Right atrium auricular region (tissue), 2 donors: ENCODE results near the gene METTL24. TPM values are rescaled to one million over a fixed set of nuclear protein-coding genes. Genes with fewer than 3 reads are reported as not detected.

Source experiments
- DNase-seq: peaks from one replicate; pipeline ENCODE4 v3.0.0-alpha.2; 2019; ENCODE audit warnings: low spot score
- H3K27ac ChIP-seq, 2 donors: fragments of 200-600 bp; sonication (generic); 1 replicate in 1 of 2; 2 replicates in 1 of 2; pipeline ENCODE4 v1.5.1; 2016 to 2019
- H3K27me3 ChIP-seq, 2 donors: fragments of 200-600 bp; sonication (generic); one replicate each; pipeline versions ENCODE4 v1.5.1 to v1.6.0; 2017 to 2019
- H3K36me3 ChIP-seq: fragments of 200-600 bp; sonication (generic); one replicate; pipeline ENCODE4 v1.5.1; 2016
- H3K4me1 ChIP-seq, 2 donors: fragments of 200-600 bp; sonication (generic); one replicate each; pipeline versions ENCODE4 v1.5.1 to v1.6.0; 2017 to 2019
- H3K4me3 ChIP-seq, 2 donors: fragments of 200-600 bp; sonication (generic); 1 replicate in 1 of 2; 2 replicates in 1 of 2; pipeline ENCODE4 v1.5.1; 2017 to 2019; ENCODE audit warnings: mild to moderate bottlenecking in 1 of 2, moderate library complexity in 1 of 2
- H3K9me3 ChIP-seq, 2 donors: fragments of 200-600 bp; sonication (generic); one replicate each; pipeline ENCODE4 v1.5.1; 2019
- total RNA-seq, 2 donors: library from RNA; depleted of rRNA; stranded (reverse); fragments of >200 nt; gene quantifications; one replicate each; pipeline ENCODE4 v1.1.0, GENCODE V29; 2016
- TF ChIP-seq, protein P1 (sequence below), 2 donors: fragments of 200-600 bp; sonication (generic); IDR thresholded peaks; one replicate each; pipeline ENCODE4 v1.5.1; 2019; ENCODE audit warnings: antibody characterized with exemption in 2 of 2

Gene METTL24
- total RNA-seq, 2 donors from 2014 or later = 1.2 to 1.5 TPM

GRCh38 chr6:110326057-110326456 is 32.1 kb downstream of the METTL24 start:
- Histone ChIP-seq H3K4me3 (no peak overlapping the region), H3K9me3 (no peaks in the 10 kb centered on the region), H3K27ac (no peak overlapping the region), H3K27me3 (no peaks in the 10 kb centered on the region), H3K36me3 (no peaks in the 10 kb centered on the region), H3K4me1 (peaks cover 0 to 5% of the 10 kb centered on the region in 2 donors)
- DNase-seq = no peak
- TF ChIP-seq, protein P1, sequence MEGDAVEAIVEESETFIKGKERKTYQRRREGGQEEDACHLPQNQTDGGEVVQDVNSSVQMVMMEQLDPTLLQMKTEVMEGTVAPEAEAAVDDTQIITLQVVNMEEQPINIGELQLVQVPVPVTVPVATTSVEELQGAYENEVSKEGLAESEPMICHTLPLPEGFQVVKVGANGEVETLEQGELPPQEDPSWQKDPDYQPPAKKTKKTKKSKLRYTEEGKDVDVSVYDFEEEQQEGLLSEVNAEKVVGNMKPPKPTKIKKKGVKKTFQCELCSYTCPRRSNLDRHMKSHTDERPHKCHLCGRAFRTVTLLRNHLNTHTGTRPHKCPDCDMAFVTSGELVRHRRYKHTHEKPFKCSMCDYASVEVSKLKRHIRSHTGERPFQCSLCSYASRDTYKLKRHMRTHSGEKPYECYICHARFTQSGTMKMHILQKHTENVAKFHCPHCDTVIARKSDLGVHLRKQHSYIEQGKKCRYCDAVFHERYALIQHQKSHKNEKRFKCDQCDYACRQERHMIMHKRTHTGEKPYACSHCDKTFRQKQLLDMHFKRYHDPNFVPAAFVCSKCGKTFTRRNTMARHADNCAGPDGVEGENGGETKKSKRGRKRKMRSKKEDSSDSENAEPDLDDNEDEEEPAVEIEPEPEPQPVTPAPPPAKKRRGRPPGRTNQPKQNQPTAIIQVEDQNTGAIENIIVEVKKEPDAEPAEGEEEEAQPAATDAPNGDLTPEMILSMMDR (IDR thresholded peaks at IDR 0.05) = no peak

DNA sequence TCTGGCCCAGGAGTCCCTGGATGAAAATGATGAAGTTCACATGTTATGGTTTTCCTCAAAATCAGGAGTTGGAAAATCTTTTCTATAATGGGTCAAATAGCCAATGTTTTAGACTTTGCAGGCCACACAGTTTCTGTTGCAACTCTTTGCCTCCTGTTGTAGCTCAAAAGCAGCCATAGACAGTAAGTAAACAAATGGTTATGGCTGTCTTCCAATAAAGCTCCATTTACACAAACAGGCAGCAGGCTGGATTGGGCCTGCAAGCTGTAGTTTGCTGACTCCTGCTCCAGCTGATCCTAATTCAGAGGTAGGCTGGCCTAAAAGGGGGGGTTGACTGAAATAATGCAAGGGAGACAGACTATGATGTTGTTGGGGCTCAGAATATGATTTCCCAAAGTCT is 33.0 kb downstream of the METTL24 start:
- TF ChIP-seq, protein P1 (IDR thresholded peaks at IDR 0.05) = no peak
- DNase-seq = no peak
- H3K4me1 ChIP-seq = peaks cover 0 to 5% of the 10 kb centered on the region in 2 donors
- no peaks in the 10 kb centered on the region for H3K9me3 ChIP-seq
- H3K4me3 ChIP-seq = no peak overlapping the region
- no peak overlapping the region for H3K27ac ChIP-seq
- H3K27me3 ChIP-seq = no peaks in the 10 kb centered on the region
- no peaks in the 10 kb centered on the region for H3K36me3 ChIP-seq

DNA sequence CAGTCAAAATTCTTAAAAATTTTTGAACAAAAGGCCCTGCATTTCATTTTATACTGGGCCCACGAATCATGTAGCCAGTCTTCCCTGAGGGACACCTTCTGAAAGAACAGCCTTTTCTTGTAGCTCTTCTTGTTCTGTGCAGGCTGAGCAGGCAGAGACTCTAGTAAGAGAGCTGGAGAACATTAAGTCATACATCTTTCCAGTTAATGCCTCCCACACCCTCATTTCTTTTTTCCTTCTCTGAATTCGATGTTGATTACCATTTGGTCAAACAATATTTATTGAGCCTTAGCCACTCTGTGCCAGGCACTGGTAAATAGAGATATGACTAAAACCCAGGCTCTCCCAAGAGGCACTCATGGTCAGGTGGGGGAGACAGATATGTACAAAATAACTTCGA is 33.6 kb downstream of the METTL24 start:
- no peak overlapping the region for H3K4me3 ChIP-seq
- TF ChIP-seq, protein P1 (IDR thresholded peaks at IDR 0.05) = no peak
- no peaks in the 10 kb centered on the region for H3K36me3 ChIP-seq
- peaks cover 0 to 5% of the 10 kb centered on the region in 2 donors for H3K4me1 ChIP-seq
- no peak overlapping the region for H3K27ac ChIP-seq
- H3K9me3 ChIP-seq = no peaks in the 10 kb centered on the region
- no peaks in the 10 kb centered on the region for H3K27me3 ChIP-seq
- no peak for DNase-seq

GRCh38 chr6:110323258-110323657 is 34.9 kb downstream of the METTL24 start:
- no peak for DNase-seq
- Histone ChIP-seq H3K4me3 (no peak overlapping the region), H3K9me3 (no peaks in the 10 kb centered on the region), H3K27ac (no peak overlapping the region), H3K36me3 (no peaks in the 10 kb centered on the region), H3K27me3 (no peaks in the 10 kb centered on the region), H3K4me1 (peaks cover 0 to 5% of the 10 kb centered on the region in 2 donors)
- TF ChIP-seq, protein P1 (IDR thresholded peaks at IDR 0.05) = no peak

DNA sequence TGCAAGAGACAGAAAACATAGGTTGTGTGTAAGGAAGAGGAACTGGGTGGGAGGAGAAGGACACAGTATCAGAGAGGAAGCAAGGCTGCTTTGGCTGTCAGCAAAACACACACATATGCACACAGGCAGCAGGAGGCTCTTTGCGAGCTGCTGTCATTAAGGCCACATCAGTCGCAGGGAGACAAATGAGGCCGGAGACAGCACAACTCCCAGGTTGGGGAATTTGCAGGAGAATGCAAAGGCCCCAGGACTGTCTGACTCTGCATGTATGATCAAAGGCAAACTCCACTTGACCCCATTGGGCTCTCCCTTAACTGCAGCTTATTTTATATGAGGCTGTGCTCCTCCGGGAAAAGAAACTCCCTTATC is 35.3 kb downstream of the METTL24 start:
- DNase-seq = no peak
- TF ChIP-seq, protein P1 (IDR thresholded peaks at IDR 0.05) = no peak
- no peaks in the 10 kb centered on the region for H3K9me3 ChIP-seq
- H3K36me3 ChIP-seq = no peaks in the 10 kb centered on the region
- H3K27me3 ChIP-seq = no peaks in the 10 kb centered on the region
- peaks cover 0 to 2% of the 10 kb centered on the region in 2 donors for H3K4me1 ChIP-seq
- H3K4me3 ChIP-seq = no peak overlapping the region
- H3K27ac ChIP-seq = no peak overlapping the region

- Histone ChIP-seq H3K4me1 (no peaks in the 10 kb centered on the region), H3K36me3 (no peaks in the 10 kb centered on the region), H3K4me3 (no peak overlapping the region), H3K9me3 (no peaks in the 10 kb centered on the region), H3K27me3 (no peaks in the 10 kb centered on the region), H3K27ac (no peak overlapping the region)
- TF ChIP-seq, protein P1 (IDR thresholded peaks at IDR 0.05) = no peak
- no peak for DNase-seq
These were observed 35.8 kb downstream of the METTL24 start for GRCh38 chr6:110322151-110322873.
